GM12878 (cell line): ENCODE results near the gene CEP120. TPM values are rescaled to one million over a fixed set of nuclear protein-coding genes. Genes with fewer than 3 reads are reported as not detected.

Experiments
- ATAC-seq: fragments of 200-7000 bp; cut with Tn5 transposase; 3 replicates; pipeline ENCODE4 v1.9.1; 2020; ENCODE audit warnings: mild to moderate bottlenecking, moderate library complexity
- BruUV-seq: library from RNA; stranded (reverse); fragments of 400-500 nt; replicated peaks from 2 replicates; lab custom pipeline; 2021; lab: Mats Ljungman, UMichigan
- CTCF ChIA-PET: fragments of 300-600 bp; sonication (Branson Sonifier 250); formaldehyde crosslinking; extraction: SDS; loops from one replicate; lab custom pipeline; 2021; ENCODE audit warnings: inconsistent platforms; lab: Yijun Ruan, JAX
- POLR2A ChIA-PET: fragments of 350-600 bp; formaldehyde crosslinking; extraction: SDS; loops from one replicate; lab custom pipeline; 2021; ENCODE audit warnings: inconsistent platforms; lab: Charles Lee
- RAD21 ChIA-PET: fragments of 300-600 bp; sonication (Branson Sonifier 250); formaldehyde crosslinking; loops from one replicate; lab custom pipeline; 2023; ENCODE audit warnings: antibody characterized with exemption; ENCODE audit not compliant: unreplicated experiment; lab: Charles Lee
- SMC1A ChIA-PET: fragments of 300-600 bp; sonication (Branson Sonifier 250); formaldehyde crosslinking; loops from one replicate; lab custom pipeline; 2023; ENCODE audit not compliant: unreplicated experiment, uncharacterized antibody; lab: Charles Lee
- DNase-seq: peaks from one replicate; pipeline ENCODE4 v3.0.0-alpha.2; 2011; ENCODE audit warnings: low read depth, low spot score
- FAIRE-seq: peaks from 3 replicates; lab custom pipeline; 2011; peaks lifted over from hg19 to GRCh38; lab: Jason Lieb, UNC
- H2AFZ ChIP-seq: 2 replicates; pipeline ENCODE4 v1.6.0; 2011; ENCODE audit warnings: low read depth, low read length, control low read depth; ENCODE audit not compliant: control insufficient read depth
- H3K27ac ChIP-seq: 2 replicates; pipeline ENCODE4 v1.5.1; 2011; ENCODE audit warnings: control low read depth; ENCODE audit not compliant: control insufficient read depth, insufficient read depth
- H3K27me3 ChIP-seq, 2 experiments: replicated peaks in 1 of 2; 2 replicates each; pipeline versions ENCODE4 v1.6.0 to v1.6.1; 2011; ENCODE audit warnings: low read length in 1 of 2; ENCODE audit not compliant: control insufficient read depth in 2 of 2, insufficient read depth in 2 of 2
- H3K36me3 ChIP-seq, 2 experiments: 2 replicates each; pipeline ENCODE4 v1.5.1; 2011; ENCODE audit warnings: low read length in 1 of 2; ENCODE audit not compliant: control insufficient read depth in 2 of 2, insufficient read depth in 2 of 2
- H3K4me1 ChIP-seq: 2 replicates; pipeline ENCODE4 v1.6.1; 2011; ENCODE audit warnings: mild to moderate bottlenecking, low read length, moderate library complexity, mixed read lengths; ENCODE audit not compliant: control insufficient read depth, insufficient read depth
- H3K4me2 ChIP-seq: 2 replicates; pipeline ENCODE4 v1.6.0; 2011; ENCODE audit warnings: control low read depth; ENCODE audit not compliant: control insufficient read depth, insufficient read depth
- H3K4me3 ChIP-seq: fragments of 200-600 bp; sonication (generic); 2 replicates; pipeline ENCODE4 v1.5.1; 2016
- H3K79me2 ChIP-seq: 2 replicates; pipeline ENCODE4 v1.6.0; 2011; ENCODE audit warnings: low read length; ENCODE audit not compliant: control insufficient read depth, insufficient read depth
- H3K9ac ChIP-seq: 2 replicates; pipeline ENCODE4 v1.8.0; 2011; ENCODE audit warnings: low read length, control low read depth, mixed read lengths; ENCODE audit not compliant: control insufficient read depth, insufficient read depth
- H3K9me3 ChIP-seq: replicated peaks from 3 replicates; pipeline ENCODE4 v1.5.1; 2011; ENCODE audit warnings: mild to moderate bottlenecking, low read length; ENCODE audit not compliant: control insufficient read depth, insufficient read depth
- H4K20me1 ChIP-seq: 2 replicates; pipeline ENCODE4 v1.6.0; 2011; ENCODE audit not compliant: control insufficient read depth, insufficient read depth
- BRCA1 ChIP-seq: IDR thresholded peaks from 2 replicates; pipeline ENCODE4 v1.6.1; 2011; ENCODE audit warnings: low read depth, low read length, improper control_type of control experiment
- CBX5 ChIP-seq: sonication (generic); IDR thresholded peaks from 2 replicates; pipeline ENCODE4 v1.6.1; 2016; ENCODE audit warnings: low read depth, moderate library complexity, mild to moderate bottlenecking, inconsistent platforms
- CTCF ChIP-seq, 3 experiments: IDR thresholded peaks in 2 of 3; conservative IDR thresholded peaks in 1 of 3; 2 replicates each; pipeline ENCODE4 v1.5.1; 2011; ENCODE audit warnings: low read depth in 3 of 3, low read length in 3 of 3, mild to moderate bottlenecking in 3 of 3, control low read depth in 2 of 3, moderate library complexity in 2 of 3, inconsistent platforms in 1 of 3, mixed read lengths in 1 of 3; ENCODE audit not compliant: control insufficient read depth in 2 of 3, insufficient read depth in 1 of 3; ENCODE audit errors: extremely low read depth in 1 of 3
- MEF2A ChIP-seq: IDR thresholded peaks from 2 replicates; pipeline ENCODE4 v1.6.1; 2011; ENCODE audit warnings: low read depth, mild to moderate bottlenecking, low read length, moderate library complexity; ENCODE audit not compliant: insufficient read depth
- NFYA ChIP-seq: IDR thresholded peaks from 2 replicates; pipeline ENCODE4 v1.6.1; 2011; ENCODE audit warnings: low read depth, mild to moderate bottlenecking, low read length, improper control_type of control experiment, borderline replicate concordance
- SPI1 ChIP-seq: IDR thresholded peaks from 2 replicates; pipeline ENCODE4 v1.6.1; 2011; ENCODE audit warnings: low read depth, mild to moderate bottlenecking, low read length, moderate library complexity, borderline replicate concordance; ENCODE audit not compliant: insufficient read depth
- WGBS: methylation state at CpG from one replicate; pipeline ENCODE4 v1.1.6; 2016; ENCODE audit warnings: low lambda C conversion rate; ENCODE audit not compliant: insufficient replicate concordance, insufficient coverage; ENCODE audit errors: missing lambda C conversion rate; 5-methylcytosine and 5-hydroxymethylcytosine counted together
- in situ Hi-C: fragments of 300-500 bp; cut with MboI; formaldehyde crosslinking; loops from 9 replicates; pipeline ENCODE4 v1.14.3; 2018; ENCODE audit warnings: mixed read lengths
- intact Hi-C: fragments of 100-400 bp; cut with micrococcal nuclease; formaldehyde crosslinking; loops from one replicate; pipeline ENCODE4 v1.14.2; 2022; ENCODE audit not compliant: unreplicated experiment
- polyA plus RNA-seq, 11 experiments: library from polyadenylated mRNA; depleted of rRNA in 4 of 11; unstranded in 6 of 11; stranded (reverse) in 5 of 11; fragments of >200 nt; fragmentation: Nextera tagmentation in 4 of 11; fragmentation: Illumina TruSeq in 1 of 11; extraction: Ambion mirVana in 4 of 11; extraction: Trizol in 1 of 11; gene quantifications; 1 replicate in 1 of 11; 2 replicates in 10 of 11; pipeline versions ENCODE4 v1.2.1 to v1.2.3, GENCODE V29; 2011 to 2016; ENCODE audit warnings: inconsistent platforms in 2 of 11, missing spikeins in 2 of 11, low read depth in 1 of 11
- total RNA-seq, 4 experiments: library from RNA; depleted of rRNA in 3 of 4; stranded (reverse); fragments of >200 nt in 3 of 4; fragmentation: Illumina TruSeq in 1 of 4; extraction: Trizol in 1 of 4; gene quantifications; 2 replicates each; pipeline versions ENCODE4 v1.2.1 to v1.2.3, GENCODE V29; 2013 to 2021
- TF ChIP-seq, protein P1 (sequence below): IDR thresholded peaks from 2 replicates; pipeline ENCODE4 v1.6.1; 2012; ENCODE audit warnings: low read length, inconsistent platforms

CEP120 gene
- total and polyA plus RNA-seq, 10 of the 15 experiments (the other 5 are each of a cell fraction or from before 2014, with no cell fraction given), result 4.1 to 23.0 (median 13.1) TPM

DNA sequence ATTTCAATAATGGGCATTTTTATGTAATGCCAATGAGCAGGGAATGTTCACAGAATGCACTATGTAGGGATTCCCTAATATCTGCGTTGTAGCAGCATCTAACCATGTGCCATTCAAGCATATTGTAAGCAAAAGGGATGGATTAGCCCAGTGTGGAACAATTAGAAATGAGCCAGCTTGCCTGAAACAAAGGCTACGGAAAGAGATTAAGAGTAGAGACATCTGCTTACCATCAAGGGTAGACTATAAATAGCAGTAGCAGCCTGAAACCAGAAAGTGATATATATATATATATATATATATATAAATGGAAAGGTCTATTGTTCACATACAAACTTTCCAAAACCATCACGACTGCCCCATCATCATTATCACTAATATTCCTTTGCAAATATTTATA, 31.9 kb upstream of the CEP120 start:
- intact Hi-C loops (no loop called here), in situ Hi-C loops (no loop called here)
- no peaks in the 10 kb centered on the region for H3K9me3 ChIP-seq
- H2AFZ ChIP-seq, result no peak overlapping the region; the same call in 1 of the 2 replicates
- no peak overlapping the region for H3K9ac ChIP-seq
- TF ChIP-seq MEF2A, result 0 out of 2 replicates have a peak, but pooled peaks have one; percentile 24
- TF ChIP-seq, protein P1, sequence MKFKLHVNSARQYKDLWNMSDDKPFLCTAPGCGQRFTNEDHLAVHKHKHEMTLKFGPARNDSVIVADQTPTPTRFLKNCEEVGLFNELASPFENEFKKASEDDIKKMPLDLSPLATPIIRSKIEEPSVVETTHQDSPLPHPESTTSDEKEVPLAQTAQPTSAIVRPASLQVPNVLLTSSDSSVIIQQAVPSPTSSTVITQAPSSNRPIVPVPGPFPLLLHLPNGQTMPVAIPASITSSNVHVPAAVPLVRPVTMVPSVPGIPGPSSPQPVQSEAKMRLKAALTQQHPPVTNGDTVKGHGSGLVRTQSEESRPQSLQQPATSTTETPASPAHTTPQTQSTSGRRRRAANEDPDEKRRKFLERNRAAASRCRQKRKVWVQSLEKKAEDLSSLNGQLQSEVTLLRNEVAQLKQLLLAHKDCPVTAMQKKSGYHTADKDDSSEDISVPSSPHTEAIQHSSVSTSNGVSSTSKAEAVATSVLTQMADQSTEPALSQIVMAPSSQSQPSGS, result no peak
- FAIRE-seq (peak; percentile 41), DNase-seq (no peak), ATAC-seq (peak; percentile 41)
- BruUV-seq, result no TSS peak
- H3K79me2 ChIP-seq, result no peaks in the 10 kb centered on the region
- H3K4me3 ChIP-seq, result no peak overlapping the region
- H3K27ac ChIP-seq, result peak overlapping the region; percentile 57; the same call in 1 of the 2 replicates
- H4K20me1 ChIP-seq, result no peaks in the 10 kb centered on the region
- 35% methylated on average over 3 of the region's 3 CpGs for WGBS
- ChIA-PET POLR2A (interaction anchor here (0.6 to 1.2 kb wide), 4 partner anchors 9 to 1392 kb away, joined by 3 to 5 read pairs (median 4); partner anchors contain the start of gene CEP120), RAD21 (interaction anchor here (0.7 to 1.5 kb wide), 2 partner anchors 28 to 31 kb away, joined by 3 to 5 read pairs; no protein-coding TSS in a partner anchor), SMC1A (interaction anchor here (1.2 to 2.2 kb wide), 7 partner anchors 9 to 156 kb away, joined by 3 to 11 read pairs (median 5); partner anchors contain the start of gene CEP120), CTCF (interaction anchor here (0.7 to 1.5 kb wide), 3 partner anchors 10 to 36 kb away, joined by 3 to 5 read pairs (median 4); no protein-coding TSS in a partner anchor)
- H3K4me2 ChIP-seq, result peak overlapping the region; percentile 84
- no peaks in the 10 kb centered on the region for H3K27me3 ChIP-seq
- H3K36me3 ChIP-seq, result no peaks in the 10 kb centered on the region
- H3K4me1 ChIP-seq, result peaks cover 23% of the 10 kb centered on the region

- POLR2A ChIA-PET, result interaction anchor here (0.6 to 1.2 kb wide), 3 partner anchors 31 to 1391 kb away, joined by 3 to 4 read pairs (median 3); partner anchors contain the start of gene CEP120
- TF ChIP-seq CTCF (IDR thresholded peaks at IDR 0.05 in 2 of 3, conservative IDR thresholded peaks at IDR 0.05 in 1 of 3; ENCODE audit: control insufficient read depth in 2 of 3, extremely low read depth in 1 of 3, insufficient read depth in 1 of 3, low read depth in 3 of 3, low read length in 3 of 3), result no peak
- TF ChIP-seq NFYA, result no peak
- no peak for TF ChIP-seq SPI1
- no peak for TF ChIP-seq BRCA1
- TF ChIP-seq CBX5, result no peak
Measured at GRCh38 chr5:123454259-123454911, 31.2 kb upstream of the CEP120 start.

More at GRCh38 chr5:123454259-123454911, 31.2 kb upstream of the CEP120 start:
- no peaks in the 10 kb centered on the region for H3K79me2 ChIP-seq
- ChIA-PET CTCF (interaction anchor here (1.3 to 1.5 kb wide), 2 partner anchors 9 to 35 kb away, joined by 4 to 5 read pairs; no protein-coding TSS in a partner anchor), SMC1A (interaction anchor here (1.2 to 2.2 kb wide), 7 partner anchors 9 to 156 kb away, joined by 3 to 11 read pairs (median 5); partner anchors contain the start of gene CEP120), RAD21 (no interaction called here)
- H3K4me3 ChIP-seq, result no peak overlapping the region
- no peaks in the 10 kb centered on the region for H3K36me3 ChIP-seq
- no peaks in the 10 kb centered on the region for H3K27me3 ChIP-seq
- no peak overlapping the region for H2AFZ ChIP-seq
- intact Hi-C loops (no loop called here), in situ Hi-C loops (no loop called here)
- ATAC-seq (no peak), FAIRE-seq (no peak), DNase-seq (no peak)
- peak overlapping the region; percentile 64 for H3K4me2 ChIP-seq
- 88% methylated on average over 1 of the region's 1 CpG for WGBS
- H3K27ac ChIP-seq, result no peak overlapping the region; the same call in 1 of the 2 replicates
- no peak overlapping the region for H3K9ac ChIP-seq
- no peaks in the 10 kb centered on the region for H4K20me1 ChIP-seq
- no TSS peak for BruUV-seq
- peaks cover 27% of the 10 kb centered on the region for H3K4me1 ChIP-seq
- no peaks in the 10 kb centered on the region for H3K9me3 ChIP-seq
